ENCODE data around the gene CNGB1. TPM values are rescaled to one million over a fixed set of nuclear protein-coding genes. Genes with fewer than 3 reads are reported as not detected.
A peak's percentile ranks its signal among the peaks of the same experiment; 100 is the strongest.

Gene CNGB1
- total RNA-seq, 4 donors from 2014 or later, result not detected

DNA sequence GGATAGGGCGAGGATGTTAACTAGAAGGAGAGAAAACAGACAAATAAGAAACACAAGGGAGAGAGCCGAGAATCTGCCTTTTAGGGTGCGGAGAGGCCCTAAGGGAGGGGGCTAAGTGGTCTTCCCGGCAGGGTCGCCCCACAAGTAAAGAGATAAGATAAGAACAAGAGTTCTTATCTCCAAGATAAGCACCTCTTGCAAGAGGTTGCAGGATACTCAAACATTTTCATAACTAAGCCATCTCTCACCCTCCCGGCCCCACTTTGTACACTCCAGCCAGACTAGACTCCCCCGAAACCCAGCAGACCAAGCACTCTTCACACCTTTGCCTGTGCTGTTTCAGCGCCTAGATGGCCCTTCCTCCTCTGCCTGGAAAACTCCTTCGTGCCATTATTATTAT is 15.3 kb upstream of the CNGB1 start:
- TF ChIP-seq, protein P1, sequence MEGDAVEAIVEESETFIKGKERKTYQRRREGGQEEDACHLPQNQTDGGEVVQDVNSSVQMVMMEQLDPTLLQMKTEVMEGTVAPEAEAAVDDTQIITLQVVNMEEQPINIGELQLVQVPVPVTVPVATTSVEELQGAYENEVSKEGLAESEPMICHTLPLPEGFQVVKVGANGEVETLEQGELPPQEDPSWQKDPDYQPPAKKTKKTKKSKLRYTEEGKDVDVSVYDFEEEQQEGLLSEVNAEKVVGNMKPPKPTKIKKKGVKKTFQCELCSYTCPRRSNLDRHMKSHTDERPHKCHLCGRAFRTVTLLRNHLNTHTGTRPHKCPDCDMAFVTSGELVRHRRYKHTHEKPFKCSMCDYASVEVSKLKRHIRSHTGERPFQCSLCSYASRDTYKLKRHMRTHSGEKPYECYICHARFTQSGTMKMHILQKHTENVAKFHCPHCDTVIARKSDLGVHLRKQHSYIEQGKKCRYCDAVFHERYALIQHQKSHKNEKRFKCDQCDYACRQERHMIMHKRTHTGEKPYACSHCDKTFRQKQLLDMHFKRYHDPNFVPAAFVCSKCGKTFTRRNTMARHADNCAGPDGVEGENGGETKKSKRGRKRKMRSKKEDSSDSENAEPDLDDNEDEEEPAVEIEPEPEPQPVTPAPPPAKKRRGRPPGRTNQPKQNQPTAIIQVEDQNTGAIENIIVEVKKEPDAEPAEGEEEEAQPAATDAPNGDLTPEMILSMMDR (IDR thresholded peaks at IDR 0.05), result no peak
- no peak for TF ChIP-seq POLR2A (IDR thresholded peaks at IDR 0.05)
- H3K9me3 ChIP-seq, result no peaks in the 10 kb centered on the region
- intact Hi-C loops (cut with DNase I; ENCODE audit: low total_unique reads), result no loop called here
- peaks cover 0 to 5% of the 10 kb centered on the region in 2 donors for H3K4me1 ChIP-seq
- no peaks in the 10 kb centered on the region for H3K36me3 ChIP-seq
- DNase-seq, result no peak
- peak overlapping the region in 1 of 2 donors; percentile 91 for H3K27ac ChIP-seq
- no peak overlapping the region for H3K4me3 ChIP-seq
- no peaks in the 10 kb centered on the region for H3K27me3 ChIP-seq

DNA sequence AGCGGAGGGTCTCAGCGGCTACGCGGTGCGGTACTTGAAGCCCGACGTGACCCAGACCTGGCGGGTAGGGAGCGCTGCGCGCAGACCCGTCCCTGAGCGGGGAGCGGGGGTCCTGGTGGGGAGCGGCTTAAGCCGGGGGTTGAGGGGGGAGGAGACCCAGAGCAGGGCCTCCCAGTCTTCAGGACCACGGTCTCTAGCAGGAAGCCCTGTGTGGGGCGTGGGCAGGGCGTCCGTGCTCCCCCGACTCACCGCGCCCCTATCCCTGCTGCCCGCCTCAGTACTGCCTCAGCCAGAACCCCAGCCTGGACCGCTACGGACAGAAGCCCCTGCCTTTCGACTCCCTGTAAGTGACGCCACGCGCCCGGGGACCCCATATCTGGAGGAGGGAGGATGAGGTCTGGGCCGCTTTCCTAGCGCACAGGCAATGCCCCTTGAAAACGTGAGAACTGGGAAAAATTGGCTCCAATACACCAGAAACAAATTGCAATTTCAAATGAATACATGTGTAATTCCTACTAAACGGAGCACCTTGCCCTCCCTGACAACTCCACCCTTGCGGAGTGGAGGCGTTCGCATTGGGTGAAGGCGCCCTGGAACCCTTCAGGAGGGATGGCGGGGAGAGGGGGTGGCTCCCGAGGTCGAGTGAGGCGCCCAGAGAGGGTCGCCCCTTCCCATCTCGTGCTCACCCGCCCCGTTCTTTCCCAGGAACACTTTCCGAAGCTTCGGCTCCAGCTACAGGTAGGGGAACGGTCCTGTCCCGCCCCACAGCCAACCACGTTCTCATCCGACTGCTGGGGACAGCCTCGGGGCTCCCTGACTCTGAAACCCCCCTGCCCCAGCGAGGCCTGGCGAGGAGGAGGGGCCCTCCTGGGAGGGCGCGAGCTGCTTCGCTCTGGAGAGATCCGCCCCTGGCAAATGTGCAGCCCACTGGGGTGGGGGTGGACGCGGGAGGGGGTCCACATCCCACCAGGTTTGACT is 14.6 kb upstream of the CNGB1 start:
- peaks cover 0 to 5% of the 10 kb centered on the region in 2 donors for H3K4me1 ChIP-seq
- no peaks in the 10 kb centered on the region for H3K36me3 ChIP-seq
- peak overlapping the region; percentile 38 to 69 for H3K4me3 ChIP-seq
- no peaks in the 10 kb centered on the region for H3K27me3 ChIP-seq
- peak overlapping the region in 1 of 2 donors; percentile 91 for H3K27ac ChIP-seq
- TF ChIP-seq, protein P1 (IDR thresholded peaks at IDR 0.05), result no peak
- peak in 1 of 2 donors; percentile 16 for TF ChIP-seq POLR2A (IDR thresholded peaks at IDR 0.05)
- H3K9me3 ChIP-seq, result no peaks in the 10 kb centered on the region
- peak in 1 of 2 donors; percentile 42 for DNase-seq
- intact Hi-C loops (cut with DNase I; ENCODE audit: low total_unique reads), result no loop called here

DNA sequence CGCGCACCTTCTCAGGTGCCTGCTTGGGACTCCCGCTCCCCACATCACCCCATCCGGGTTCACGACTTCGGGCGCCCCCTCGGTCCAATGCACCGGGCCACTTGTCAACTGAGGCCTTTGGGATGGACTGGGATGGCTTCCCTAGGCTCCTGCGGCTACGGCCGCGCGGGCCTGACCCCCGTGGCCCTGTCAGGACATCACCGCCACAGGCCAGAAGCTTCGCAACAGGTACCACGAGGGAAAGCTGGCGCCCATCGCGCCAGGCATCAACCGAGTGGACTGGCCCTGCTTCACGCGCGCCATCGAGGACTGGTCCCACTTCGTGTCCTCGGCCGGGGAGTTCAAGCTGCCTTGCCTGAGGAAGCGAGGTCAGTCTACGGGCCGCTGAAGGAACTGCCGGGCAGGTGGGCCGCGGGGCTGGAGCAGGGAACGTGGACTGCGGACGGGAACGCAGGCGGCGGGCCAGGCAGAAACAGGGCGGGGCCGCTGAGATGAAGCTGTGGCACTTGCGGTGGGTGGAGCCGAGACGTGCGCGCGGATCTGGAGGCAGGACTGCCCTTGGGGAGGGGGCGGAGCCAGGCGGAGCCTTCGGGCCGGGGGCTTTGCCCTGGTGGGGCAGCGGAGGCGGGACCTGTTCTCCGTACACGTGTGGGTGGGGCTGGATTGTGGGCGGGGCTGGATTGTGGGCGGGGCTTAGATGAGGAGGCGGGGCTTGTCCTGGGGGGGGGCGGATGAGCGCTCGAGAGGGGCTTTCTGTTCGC is 13.7 kb upstream of the CNGB1 start:
- Histone ChIP-seq H3K27me3 (no peaks in the 10 kb centered on the region), H3K27ac (peak overlapping the region in 1 of 2 donors; percentile 91), H3K4me3 (peak overlapping the region; percentile 38 to 69), H3K4me1 (peaks cover 0 to 5% of the 10 kb centered on the region in 2 donors), H3K9me3 (no peaks in the 10 kb centered on the region), H3K36me3 (no peaks in the 10 kb centered on the region)
- intact Hi-C loops (cut with DNase I; ENCODE audit: low total_unique reads), result no loop called here
- no peak for TF ChIP-seq POLR2A (IDR thresholded peaks at IDR 0.05)
- TF ChIP-seq, protein P1 (IDR thresholded peaks at IDR 0.05), result no peak
- peak; percentile 88 to 93 for DNase-seq

DNA sequence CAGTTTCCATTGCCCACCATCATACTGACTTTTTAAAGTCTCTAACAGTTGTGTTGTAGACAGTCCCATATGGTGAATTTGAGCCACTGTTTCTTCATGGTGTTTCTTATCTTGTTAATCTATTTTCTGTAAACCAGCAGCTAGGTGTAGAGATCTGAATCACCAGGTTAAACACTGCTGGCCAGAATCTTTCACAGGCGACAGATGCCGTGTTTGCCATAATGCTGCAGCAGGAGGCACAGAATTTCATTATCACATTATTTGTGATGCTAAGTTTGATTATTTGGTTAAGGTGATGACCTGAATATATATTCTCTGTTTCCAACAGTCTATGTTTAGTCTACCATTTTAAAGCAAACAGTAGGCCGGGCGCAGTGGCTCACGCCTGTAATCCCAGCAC is 11.5 kb upstream of the CNGB1 start:
- no peak overlapping the region for H3K4me3 ChIP-seq
- no peak for DNase-seq
- TF ChIP-seq, protein P1 (IDR thresholded peaks at IDR 0.05), result no peak
- no peak for TF ChIP-seq POLR2A (IDR thresholded peaks at IDR 0.05)
- no peaks in the 10 kb centered on the region for H3K27me3 ChIP-seq
- intact Hi-C loops (cut with DNase I; ENCODE audit: low total_unique reads), result no loop called here
- H3K27ac ChIP-seq, result no peak overlapping the region
- H3K36me3 ChIP-seq, result no peaks in the 10 kb centered on the region
- peaks cover 0 to 5% of the 10 kb centered on the region in 2 donors for H3K4me1 ChIP-seq
- H3K9me3 ChIP-seq, result no peaks in the 10 kb centered on the region

Measured in uterus (tissue), 4 donors.